Stimulated activated CD8-positive, alpha-beta memory T cell treated with anti-CD3 and anti-CD28 coated beads, Interleukin-15, amount 100 ng/mL, for 48 hours (primary cell): ENCODE results near the gene FAM3A.
"Not testable (repeated sequence)": the region's sequence is repeated elsewhere in the genome, so short reads cannot be mapped to it uniquely, and the experiment has no call there.

Source experiments
- DNase-seq, 2 donors: peaks; one replicate each; pipeline ENCODE4 v3.0.0-alpha.2; 2020; ENCODE audit warnings: low read depth in 2 of 2

FAM3A gene

GRCh38 chrX:154515966-154516655 is at the start of gene FAM3A:
FAM3A (minus strand) TSS chrX:154516232; CDS start chrX:154515772, 460 bp downstream.
- peak; percentile 89 to 90 for DNase-seq

DNA sequence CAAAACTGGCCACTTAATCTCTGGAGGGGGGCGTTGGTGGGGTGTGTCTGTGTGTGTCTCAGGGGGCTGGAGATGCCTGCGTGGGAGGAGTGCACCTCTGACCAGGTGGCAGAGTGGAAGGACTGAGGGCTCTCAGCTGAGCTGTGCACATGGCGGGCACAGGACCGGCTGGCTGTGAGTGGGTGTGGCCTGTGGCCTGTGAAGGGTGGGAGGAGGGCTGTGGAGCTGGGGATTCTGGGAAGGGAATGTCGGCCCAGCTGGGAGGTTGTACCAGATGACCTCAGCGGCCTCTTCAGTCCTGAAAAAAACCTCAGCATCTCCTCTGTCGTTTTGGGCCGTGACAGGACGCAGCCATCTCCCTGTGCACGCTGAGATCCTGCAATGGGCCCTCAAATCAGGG is 46.3 kb upstream of the FAM3A start:
- DNase-seq = not testable (repeated sequence)

- DNase-seq = not testable (repeated sequence)
Measured at GRCh38 chrX:154560326-154560725, 44.3 kb upstream of the FAM3A start.

DNA sequence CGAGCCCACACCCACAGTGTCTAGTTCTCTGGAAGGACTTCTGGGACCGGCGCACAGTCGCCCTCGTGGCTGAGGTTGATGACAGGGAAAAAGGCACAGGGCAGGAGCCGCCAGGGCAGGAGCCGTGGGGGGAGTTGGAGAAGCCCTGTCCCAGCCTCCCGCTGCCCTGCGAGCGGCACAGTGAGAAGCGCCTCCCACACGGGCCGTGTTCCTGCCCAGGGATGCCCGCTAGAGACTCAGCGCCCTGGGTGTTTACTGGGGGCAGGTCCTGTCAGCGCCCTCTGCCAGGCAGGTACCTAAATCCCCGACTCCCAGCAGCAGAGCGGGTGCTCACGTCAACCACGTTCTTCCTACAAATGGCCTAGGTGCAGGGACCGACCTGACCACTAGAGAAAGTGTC is 42.9 kb upstream of the FAM3A start:
- DNase-seq = not testable (repeated sequence)

DNA sequence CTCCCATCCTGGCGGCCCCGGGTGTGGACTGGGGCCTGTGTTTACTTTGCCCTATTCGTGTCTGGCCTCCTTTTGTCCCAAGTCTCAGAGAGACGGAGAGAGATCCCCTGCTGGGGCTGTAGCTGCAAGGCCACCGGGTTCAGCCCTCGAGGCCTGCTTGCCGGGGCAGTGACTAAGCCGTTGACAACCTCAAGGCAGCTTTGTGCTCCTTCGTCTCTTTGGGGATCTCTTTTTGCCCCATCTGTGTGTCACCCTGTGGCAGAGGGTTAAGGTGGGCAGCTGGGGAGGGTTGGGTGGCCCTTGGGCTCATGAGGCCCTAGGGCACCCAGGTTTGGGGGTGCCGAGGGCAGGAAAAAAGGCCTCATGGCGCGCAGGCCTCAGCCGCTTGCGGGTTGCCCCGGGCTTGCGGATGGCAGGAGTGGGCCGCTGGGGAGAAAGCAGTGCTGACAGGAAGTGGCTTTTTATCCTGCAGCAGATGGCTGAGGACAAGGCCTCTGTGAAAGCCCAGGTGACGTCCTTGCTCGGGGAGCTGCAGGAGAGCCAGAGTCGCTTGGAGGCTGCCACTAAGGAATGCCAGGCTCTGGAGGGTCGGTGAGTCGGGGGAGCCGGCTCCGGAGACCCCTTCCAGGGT is 42.1 kb upstream of the FAM3A start:
- DNase-seq = not testable (repeated sequence)

DNA sequence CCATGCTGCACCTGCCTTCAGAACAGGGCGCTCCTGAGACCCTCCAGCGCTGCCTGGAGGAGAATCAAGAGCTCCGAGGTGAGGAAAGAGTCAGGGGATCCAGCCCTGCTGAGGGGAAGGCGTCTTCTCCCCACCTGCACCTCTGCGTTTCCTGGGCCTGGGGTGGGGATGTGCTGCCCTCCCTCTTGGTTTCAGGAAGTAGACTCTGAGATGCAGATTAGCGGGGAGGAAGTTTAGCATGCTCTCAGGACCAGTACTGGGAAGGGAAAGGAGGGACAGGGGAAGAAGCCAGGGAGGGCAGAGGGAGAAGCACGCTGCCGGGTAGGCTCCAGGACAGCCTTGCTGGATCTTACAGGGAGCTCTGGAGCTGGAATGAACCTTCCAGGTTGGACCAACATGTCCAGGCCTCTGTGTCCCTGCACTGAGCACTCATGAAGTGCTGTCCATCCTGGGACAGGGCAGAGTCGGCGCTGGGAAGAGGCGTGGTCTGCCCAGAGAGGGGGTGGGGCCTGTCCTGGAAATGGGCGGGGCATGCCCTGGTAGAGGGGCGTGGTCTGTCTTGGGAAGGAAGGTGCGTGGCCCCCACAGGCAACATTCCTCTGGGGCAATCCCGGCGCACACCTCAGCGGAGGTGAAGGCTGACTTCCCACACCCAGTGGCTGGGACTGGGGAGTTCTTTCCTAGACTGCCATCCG is 36.2 kb upstream of the FAM3A start:
- DNase-seq = not testable (repeated sequence)

DNA sequence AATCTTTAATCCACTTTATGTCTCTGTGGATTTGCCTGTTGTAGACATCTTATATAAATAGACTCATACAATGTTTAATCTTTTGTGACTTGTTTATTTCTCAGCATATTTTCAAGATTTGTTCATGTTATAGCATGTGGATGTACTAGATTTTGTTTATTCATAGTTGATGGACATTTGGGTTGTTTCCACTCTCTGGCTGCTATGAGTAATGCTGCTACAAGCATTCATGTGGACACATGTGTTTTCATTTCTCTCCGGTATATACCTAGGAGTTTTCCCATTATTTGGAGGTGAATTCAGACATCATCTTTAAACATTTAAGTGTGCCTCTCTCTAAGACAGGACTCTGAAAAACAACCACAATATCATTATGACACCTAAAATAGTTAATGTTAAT is 33.7 kb upstream of the FAM3A start:
- DNase-seq = no peak

DNA sequence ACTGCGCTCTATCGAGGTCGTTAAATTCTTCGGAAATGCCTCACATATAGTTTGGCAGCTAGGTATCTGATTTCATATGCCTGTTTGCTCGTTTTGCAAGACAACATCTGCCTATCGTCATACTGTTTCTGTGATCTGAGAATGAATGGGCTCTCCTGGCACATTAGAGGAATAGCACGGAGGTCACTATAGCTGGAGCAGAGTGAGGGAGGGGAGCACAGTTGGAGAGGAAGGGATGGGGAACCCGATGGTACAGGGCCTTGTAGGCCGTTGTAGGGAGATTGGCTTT is 31.9 kb upstream of the FAM3A start:
- no peak for DNase-seq

- DNase-seq = peak; percentile 80 to 81
Measured at GRCh38 chrX:154547245-154548027, 31.4 kb upstream of the FAM3A start, which contains the start of gene IKBKG. IKBKG (plus strand) TSS chrX:154547620; CDS start chrX:154552003, 4,383 bp downstream.

GRCh38 chrX:154546354-154547244 is 30.6 kb upstream of the FAM3A start, which contains the start of gene G6PD:
G6PD (minus strand) TSS chrX:154546846; CDS start chrX:154546155, 691 bp downstream.
- DNase-seq = peak; percentile 72 to 76

DNA sequence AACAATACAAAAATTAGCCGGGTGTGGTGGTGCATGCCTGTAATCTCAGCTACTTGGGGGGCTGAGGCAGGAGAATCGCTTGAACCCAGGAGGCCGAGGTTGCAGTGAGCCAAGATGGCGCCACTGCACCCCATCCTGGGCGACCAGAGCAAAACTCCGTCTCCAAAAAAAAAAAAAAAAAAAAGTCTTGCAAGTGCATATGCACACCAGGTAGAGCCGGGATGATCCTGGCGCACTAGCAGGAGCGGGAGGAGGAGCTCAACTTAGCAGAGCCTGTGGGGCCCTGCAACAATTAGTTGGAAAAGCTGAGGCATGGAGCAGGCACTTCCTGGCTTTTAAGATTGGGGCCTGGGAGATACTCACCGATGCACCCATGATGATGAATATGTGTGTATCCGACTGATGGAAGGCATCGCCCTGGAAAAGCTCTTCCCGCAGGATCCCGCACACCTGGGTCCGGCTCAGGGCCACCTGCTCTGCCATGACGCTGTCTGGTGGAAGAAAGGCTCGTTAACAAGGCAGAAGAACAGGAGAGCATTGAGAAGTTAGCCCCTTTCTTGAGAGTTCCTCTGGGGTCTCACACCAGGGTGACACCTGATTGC is 29.7 kb upstream of the FAM3A start:
- no peak for DNase-seq

GRCh38 chrX:154542723-154543424 is 26.8 kb upstream of the FAM3A start:
- DNase-seq = peak in 1 of 2 donors; percentile 19

- DNase-seq = peak; percentile 28 to 42
Measured at GRCh38 chrX:154541896-154542722, 26.1 kb upstream of the FAM3A start.

DNA sequence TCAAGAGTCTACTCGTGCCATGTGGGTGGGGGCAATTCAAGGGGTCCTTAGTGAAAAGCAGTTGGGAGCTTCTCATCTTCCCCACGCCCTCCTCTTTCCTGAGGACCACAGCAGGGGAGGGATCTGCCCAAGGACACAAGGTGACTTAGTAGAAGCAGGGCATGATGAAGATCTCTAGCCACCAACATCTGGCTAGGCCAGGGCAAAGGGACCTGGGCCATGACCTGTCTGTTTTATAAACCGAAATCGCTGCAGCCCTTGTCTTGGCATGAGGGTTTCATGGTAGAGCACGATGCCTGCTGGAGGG is 25.5 kb upstream of the FAM3A start:
- DNase-seq = no peak

DNA sequence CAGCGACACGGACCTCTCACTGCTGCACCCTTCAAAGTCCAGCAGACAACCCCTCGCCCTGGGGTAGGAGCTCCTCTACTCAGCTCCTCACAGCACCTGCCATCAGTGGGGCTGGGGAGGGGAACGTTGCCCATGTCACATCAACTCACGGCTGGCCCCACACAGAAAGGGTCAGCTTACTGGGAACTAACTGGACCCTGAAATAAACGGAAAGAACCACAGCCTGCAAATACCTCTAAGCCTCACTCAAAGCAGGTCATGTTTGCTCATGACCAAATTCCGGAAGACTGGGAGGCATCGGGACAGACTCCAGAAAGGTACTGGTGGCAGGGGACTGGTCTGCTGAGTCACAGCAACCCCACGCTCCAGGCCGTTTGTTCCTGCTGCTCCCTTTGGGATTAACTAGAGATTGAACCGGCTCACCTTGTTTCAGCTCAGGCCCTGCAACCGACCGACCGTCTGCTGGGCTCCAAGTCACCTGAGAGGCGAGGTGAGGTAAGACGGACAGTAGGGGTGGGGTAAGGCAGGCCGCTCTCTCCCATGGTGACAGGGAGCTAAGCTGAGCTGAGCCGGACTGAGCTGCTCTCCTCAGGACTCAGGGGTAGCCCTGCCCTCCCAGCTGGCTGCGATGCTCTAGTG is 25.0 kb upstream of the FAM3A start:
- DNase-seq = no peak

DNA sequence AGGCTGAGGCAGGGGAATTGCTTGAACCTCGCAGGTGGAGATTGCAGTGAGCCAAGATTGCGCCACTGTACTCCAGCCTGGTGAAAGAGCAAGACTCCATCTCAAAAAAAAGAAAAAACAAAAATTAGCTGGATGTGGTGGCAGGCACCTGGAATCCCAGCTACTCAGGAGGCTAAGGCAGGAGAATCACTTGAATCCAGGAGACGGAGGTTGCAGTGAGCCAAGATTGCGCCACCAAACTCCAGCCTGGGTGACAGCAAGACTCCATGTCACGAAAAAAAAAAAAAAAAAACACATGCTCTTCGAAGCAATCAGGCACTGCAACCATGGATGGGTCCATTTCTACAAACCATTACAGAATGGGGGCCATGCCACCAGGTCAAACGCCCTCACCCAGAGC is 24.3 kb upstream of the FAM3A start:
- DNase-seq = not testable (repeated sequence)

DNA sequence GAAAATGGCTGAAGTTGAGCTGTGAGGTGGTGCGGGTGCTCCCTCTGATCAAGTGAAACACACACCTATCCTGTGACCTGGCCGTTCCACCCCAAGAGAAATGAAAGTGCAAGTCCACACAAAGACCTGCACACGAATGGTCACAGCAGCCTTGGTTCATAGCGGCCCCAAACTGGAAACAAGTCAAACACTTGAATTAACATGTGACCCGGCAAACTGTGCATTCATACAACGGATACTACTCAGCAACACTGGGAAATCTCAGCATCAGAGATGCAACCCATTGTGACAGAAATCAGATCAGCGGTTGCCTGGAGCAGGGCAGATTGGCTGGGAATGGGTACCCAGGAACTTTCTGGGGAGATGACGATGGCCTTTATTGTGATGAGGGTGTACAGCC is 23.0 kb upstream of the FAM3A start:
- DNase-seq = no peak

GRCh38 chrX:154535892-154536291 is 19.9 kb upstream of the FAM3A start:
- no peak for DNase-seq
